A549 (cell line): ENCODE results near the gene SH3RF3.

Experiments used
- BHLHE40 ChIP-seq: IDR thresholded peaks from 2 replicates; pipeline ENCODE4 v1.6.1; 2012; ENCODE audit warnings: low read depth, low read length, inconsistent platforms
- CHD2 ChIP-seq: fragments of 150-350 bp; IDR thresholded peaks from 2 replicates; pipeline ENCODE4 v1.6.1; 2014; ENCODE audit warnings: low read length; ENCODE audit not compliant: partially characterized antibody
- MAX ChIP-seq: IDR thresholded peaks from 2 replicates; pipeline ENCODE4 v1.6.1; 2012
- MAZ ChIP-seq: fragments of 150-350 bp; IDR thresholded peaks from 2 replicates; pipeline ENCODE4 v1.6.1; 2014; ENCODE audit warnings: antibody characterized with exemption, low read depth, low read length, borderline replicate concordance
- PHF8 ChIP-seq: fragments of 200-600 bp; sonication (generic); IDR thresholded peaks from 2 replicates; pipeline ENCODE4 v1.6.1; 2016; ENCODE audit warnings: low read depth, mild to moderate bottlenecking, antibody characterized with exemption, moderate library complexity, borderline replicate concordance
- RCOR1 ChIP-seq: fragments of 150-350 bp; IDR thresholded peaks from 2 replicates; pipeline ENCODE4 v1.6.1; 2014; ENCODE audit warnings: antibody characterized with exemption, low read length, low read depth
- REST ChIP-seq: fragments of 200-600 bp; sonication (generic); IDR thresholded peaks from 2 replicates; pipeline ENCODE4 v1.6.1; 2016; ENCODE audit warnings: antibody characterized with exemption, mild to moderate bottlenecking, moderate library complexity
- RFX5 ChIP-seq: fragments of 450-650 bp; IDR thresholded peaks from 2 replicates; pipeline ENCODE4 v1.7.1; 2014; ENCODE audit warnings: antibody characterized with exemption, mild to moderate bottlenecking, moderate library complexity
- USF2 ChIP-seq: fragments of 450-650 bp; IDR thresholded peaks from 2 replicates; pipeline ENCODE4 v1.6.1; 2014; ENCODE audit warnings: antibody characterized with exemption
- TF ChIP-seq, protein P1 (sequence below): fragments of >200 bp; sonication (Bioruptor Twin); formaldehyde crosslinking; IDR thresholded peaks from 3 replicates; pipeline ENCODE4 v1.5.1; 2016
- TF ChIP-seq, protein P2 (sequence below): fragments of 250-450 bp; sonication (Bioruptor Pico); IDR thresholded peaks from 2 replicates; pipeline ENCODE4 v1.5.0; 2020; ENCODE audit warnings: low read depth, mild to moderate bottlenecking, moderate library complexity

- TF ChIP-seq, protein P1, sequence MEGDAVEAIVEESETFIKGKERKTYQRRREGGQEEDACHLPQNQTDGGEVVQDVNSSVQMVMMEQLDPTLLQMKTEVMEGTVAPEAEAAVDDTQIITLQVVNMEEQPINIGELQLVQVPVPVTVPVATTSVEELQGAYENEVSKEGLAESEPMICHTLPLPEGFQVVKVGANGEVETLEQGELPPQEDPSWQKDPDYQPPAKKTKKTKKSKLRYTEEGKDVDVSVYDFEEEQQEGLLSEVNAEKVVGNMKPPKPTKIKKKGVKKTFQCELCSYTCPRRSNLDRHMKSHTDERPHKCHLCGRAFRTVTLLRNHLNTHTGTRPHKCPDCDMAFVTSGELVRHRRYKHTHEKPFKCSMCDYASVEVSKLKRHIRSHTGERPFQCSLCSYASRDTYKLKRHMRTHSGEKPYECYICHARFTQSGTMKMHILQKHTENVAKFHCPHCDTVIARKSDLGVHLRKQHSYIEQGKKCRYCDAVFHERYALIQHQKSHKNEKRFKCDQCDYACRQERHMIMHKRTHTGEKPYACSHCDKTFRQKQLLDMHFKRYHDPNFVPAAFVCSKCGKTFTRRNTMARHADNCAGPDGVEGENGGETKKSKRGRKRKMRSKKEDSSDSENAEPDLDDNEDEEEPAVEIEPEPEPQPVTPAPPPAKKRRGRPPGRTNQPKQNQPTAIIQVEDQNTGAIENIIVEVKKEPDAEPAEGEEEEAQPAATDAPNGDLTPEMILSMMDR, result no peak
- no peak for TF ChIP-seq BHLHE40
- no peak for TF ChIP-seq CHD2
- no peak for TF ChIP-seq USF2
- no peak for TF ChIP-seq RCOR1
- TF ChIP-seq MAZ, result no peak
- TF ChIP-seq RFX5, result no peak
- no peak for TF ChIP-seq PHF8
- TF ChIP-seq REST, result no peak
- TF ChIP-seq, protein P2, sequence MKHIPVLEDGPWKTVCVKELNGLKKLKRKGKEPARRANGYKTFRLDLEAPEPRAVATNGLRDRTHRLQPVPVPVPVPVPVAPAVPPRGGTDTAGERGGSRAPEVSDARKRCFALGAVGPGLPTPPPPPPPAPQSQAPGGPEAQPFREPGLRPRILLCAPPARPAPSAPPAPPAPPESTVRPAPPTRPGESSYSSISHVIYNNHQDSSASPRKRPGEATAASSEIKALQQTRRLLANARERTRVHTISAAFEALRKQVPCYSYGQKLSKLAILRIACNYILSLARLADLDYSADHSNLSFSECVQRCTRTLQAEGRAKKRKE (CRISPR knock-in tag), result no peak
- no peak for TF ChIP-seq MAX
Measured at GRCh38 chr2:109123586-109124201, 5.3 kb upstream of the SH3RF3 start.
